Activated naive CD4-positive, alpha-beta T cell treated with anti-CD3 and anti-CD28 coated beads, Interleukin-2, amount 10 ng/mL, durations not matched to agents 7 days and 5 days (primary cell): ENCODE measurements around the gene FETUB.

Experiments used
- CTCF ChIA-PET: fragments of 350-600 bp; sonication (Branson Sonifier 250); formaldehyde crosslinking; loops from one replicate; lab custom pipeline; 2021; ENCODE audit warnings: antibody characterized with exemption; lab: Charles Lee
- DNase-seq: peaks from one replicate; pipeline ENCODE4 v3.0.0-alpha.2; 2020
- H3K27ac Mint-ChIP-seq: one replicate; pipeline ENCODE4 v1.8.0; 2021; ENCODE audit warnings: mild to moderate bottlenecking, moderate library complexity, mixed read lengths
- H3K27me3 Mint-ChIP-seq: one replicate; pipeline ENCODE4 v1.8.0; 2021; ENCODE audit warnings: mild to moderate bottlenecking, mixed read lengths
- H3K36me3 Mint-ChIP-seq: one replicate; pipeline ENCODE4 v1.8.0; 2021; ENCODE audit warnings: mixed read lengths
- H3K4me1 Mint-ChIP-seq: one replicate; pipeline ENCODE4 v1.8.0; 2021; ENCODE audit warnings: mixed read lengths
- H3K4me3 Mint-ChIP-seq: one replicate; pipeline ENCODE4 v1.8.0; 2021; ENCODE audit warnings: mild to moderate bottlenecking, moderate library complexity, mixed read lengths
- H3K9me3 Mint-ChIP-seq: one replicate; pipeline ENCODE4 v1.8.0; 2021; ENCODE audit warnings: mixed read lengths

Gene FETUB

GRCh38 chr3:186639778-186640472 is at the start of gene FETUB:
Gene FETUB (plus strand): TSS chr3:186640399. CDS start chr3:186640461, 62 bp downstream.
- CTCF ChIA-PET: interaction anchor here (0.5 kb wide), 1 partner anchor 165 kb away, joined by 3 read pairs; no protein-coding TSS in a partner anchor
- Mint-ChIP-seq H3K4me3 (no peak within 1 kb of the TSS), H3K27ac (no peak within 1 kb of the TSS), H3K36me3 (no peaks in the 10 kb centered on the region), H3K4me1 (peaks cover 8% of the 10 kb centered on the region), H3K9me3 (no peaks in the 10 kb centered on the region), H3K27me3 (peaks cover 11% of the 10 kb centered on the region)
- DNase-seq: no peak

GRCh38 chr3:186590580-186591295 is 49.5 kb upstream of the FETUB start:
- CTCF ChIA-PET: interaction anchor here (0.7 to 2.5 kb wide), 6 partner anchors 18 to 231 kb away, joined by 3 to 15 read pairs (median 6); no protein-coding TSS in a partner anchor
- H3K4me1 Mint-ChIP-seq: peaks cover 21% of the 10 kb centered on the region
- no peak for DNase-seq
- peaks cover 3% of the 10 kb centered on the region for H3K27me3 Mint-ChIP-seq
- no peak overlapping the region for H3K27ac Mint-ChIP-seq
- H3K36me3 Mint-ChIP-seq: peaks cover 5% of the 10 kb centered on the region
- H3K9me3 Mint-ChIP-seq: no peaks in the 10 kb centered on the region
- no peak overlapping the region for H3K4me3 Mint-ChIP-seq

GRCh38 chr3:186592682-186593081 is 47.5 kb upstream of the FETUB start:
- CTCF ChIA-PET: interaction anchor here (0.6 to 1.3 kb wide), 5 partner anchors 15 to 388 kb away, joined by 3 to 5 read pairs (median 3); partner anchors contain the start of gene AHSG
- Mint-ChIP-seq H3K9me3 (no peaks in the 10 kb centered on the region), H3K4me3 (no peak overlapping the region), H3K27me3 (peaks cover 11% of the 10 kb centered on the region), H3K27ac (no peak overlapping the region), H3K36me3 (no peaks in the 10 kb centered on the region), H3K4me1 (peaks cover 25% of the 10 kb centered on the region)
- no peak for DNase-seq

- peaks cover 12% of the 10 kb centered on the region for H3K27me3 Mint-ChIP-seq
Measured at GRCh38 chr3:186593862-186594261, 46.3 kb upstream of the FETUB start.

GRCh38 chr3:186594591-186595113 is 45.5 kb upstream of the FETUB start:
- H3K9me3 Mint-ChIP-seq: no peaks in the 10 kb centered on the region
- CTCF ChIA-PET: interaction anchor here (4.4 kb wide), 1 partner anchor 21 kb away, joined by 26 read pairs; no protein-coding TSS in a partner anchor
- no peaks in the 10 kb centered on the region for H3K36me3 Mint-ChIP-seq
- no peak overlapping the region for H3K27ac Mint-ChIP-seq
- no peak for DNase-seq
- H3K4me3 Mint-ChIP-seq: no peak overlapping the region
- peaks cover 15% of the 10 kb centered on the region for H3K4me1 Mint-ChIP-seq
- H3K27me3 Mint-ChIP-seq: peaks cover 12% of the 10 kb centered on the region

More at GRCh38 chr3:186593862-186594261, 46.3 kb upstream of the FETUB start:
- Mint-ChIP-seq H3K9me3 (no peaks in the 10 kb centered on the region), H3K4me1 (peaks cover 18% of the 10 kb centered on the region), H3K4me3 (no peak overlapping the region), H3K27ac (no peak overlapping the region), H3K36me3 (no peaks in the 10 kb centered on the region)
- DNase-seq: no peak
- CTCF ChIA-PET: no interaction called here

GRCh38 chr3:186596568-186597287 is 43.5 kb upstream of the FETUB start:
- Mint-ChIP-seq H3K4me3 (no peak overlapping the region), H3K27ac (peak overlapping the region; percentile 82), H3K27me3 (peaks cover 15% of the 10 kb centered on the region), H3K4me1 (peaks cover 4% of the 10 kb centered on the region), H3K36me3 (no peaks in the 10 kb centered on the region), H3K9me3 (no peaks in the 10 kb centered on the region)
- CTCF ChIA-PET: interaction anchor here (0.6 to 4.4 kb wide), 5 partner anchors 9 to 1798 kb away, joined by 3 to 26 read pairs (median 3); no protein-coding TSS in a partner anchor
- no peak for DNase-seq

- Mint-ChIP-seq H3K4me1 (peaks cover 4% of the 10 kb centered on the region), H3K9me3 (no peaks in the 10 kb centered on the region), H3K27ac (no peak overlapping the region), H3K27me3 (peaks cover 15% of the 10 kb centered on the region), H3K4me3 (no peak overlapping the region), H3K36me3 (no peaks in the 10 kb centered on the region)
- DNase-seq: no peak
- CTCF ChIA-PET: interaction anchor here (4.4 kb wide), 1 partner anchor 17 kb away, joined by 26 read pairs; no protein-coding TSS in a partner anchor
Measured at GRCh38 chr3:186598108-186598784, 42.0 kb upstream of the FETUB start.

- H3K4me1 Mint-ChIP-seq: peaks cover 4% of the 10 kb centered on the region
- no peak overlapping the region for H3K27ac Mint-ChIP-seq
- CTCF ChIA-PET: interaction anchor here (4.4 kb wide), 1 partner anchor 17 kb away, joined by 26 read pairs; no protein-coding TSS in a partner anchor
- no peak for DNase-seq
- H3K27me3 Mint-ChIP-seq: peaks cover 15% of the 10 kb centered on the region
- H3K9me3 Mint-ChIP-seq: no peaks in the 10 kb centered on the region
- H3K4me3 Mint-ChIP-seq: no peak overlapping the region
- H3K36me3 Mint-ChIP-seq: no peaks in the 10 kb centered on the region
Measured at GRCh38 chr3:186598794-186599141, 41.4 kb upstream of the FETUB start.

- H3K27me3 Mint-ChIP-seq: peaks cover 18% of the 10 kb centered on the region
- no peaks in the 10 kb centered on the region for H3K9me3 Mint-ChIP-seq
- no peak for DNase-seq
- CTCF ChIA-PET: interaction anchor here (1.3 to 4.4 kb wide), 2 partner anchors 10 to 16 kb away, joined by 7 to 26 read pairs; no protein-coding TSS in a partner anchor
- peaks cover 4% of the 10 kb centered on the region for H3K4me1 Mint-ChIP-seq
- H3K36me3 Mint-ChIP-seq: no peaks in the 10 kb centered on the region
- no peak overlapping the region for H3K27ac Mint-ChIP-seq
- no peak overlapping the region for H3K4me3 Mint-ChIP-seq
Measured at GRCh38 chr3:186599142-186599784, 40.9 kb upstream of the FETUB start.

- no peaks in the 10 kb centered on the region for H3K36me3 Mint-ChIP-seq
- H3K4me3 Mint-ChIP-seq: no peak overlapping the region
- H3K9me3 Mint-ChIP-seq: no peaks in the 10 kb centered on the region
- no peak for DNase-seq
- H3K4me1 Mint-ChIP-seq: peaks cover 4% of the 10 kb centered on the region
- H3K27ac Mint-ChIP-seq: no peak overlapping the region
- peaks cover 21% of the 10 kb centered on the region for H3K27me3 Mint-ChIP-seq
- CTCF ChIA-PET: interaction anchor here (1.3 kb wide), 1 partner anchor 10 kb away, joined by 7 read pairs; no protein-coding TSS in a partner anchor
Measured at GRCh38 chr3:186599785-186600166, 40.4 kb upstream of the FETUB start.

- Mint-ChIP-seq H3K27ac (no peak overlapping the region), H3K4me1 (peaks cover 4% of the 10 kb centered on the region)
- CTCF ChIA-PET: interaction anchor here (0.8 to 5.2 kb wide), 3 partner anchors 8 to 17 kb away, joined by 3 to 28 read pairs (median 7); no protein-coding TSS in a partner anchor
Measured at GRCh38 chr3:186600896-186601295, 39.3 kb upstream of the FETUB start.

GRCh38 chr3:186603159-186603558 is 37.0 kb upstream of the FETUB start:
- no peak overlapping the region for H3K27ac Mint-ChIP-seq
- no peaks in the 10 kb centered on the region for H3K9me3 Mint-ChIP-seq
- DNase-seq: no peak
- no peak overlapping the region for H3K4me3 Mint-ChIP-seq
- CTCF ChIA-PET: interaction anchor here (5.2 kb wide), 1 partner anchor 13 kb away, joined by 28 read pairs; no protein-coding TSS in a partner anchor
- no peaks in the 10 kb centered on the region for H3K36me3 Mint-ChIP-seq
- no peaks in the 10 kb centered on the region for H3K4me1 Mint-ChIP-seq
- peaks cover 12% of the 10 kb centered on the region for H3K27me3 Mint-ChIP-seq

More at GRCh38 chr3:186600896-186601295, 39.3 kb upstream of the FETUB start:
- no peak overlapping the region for H3K4me3 Mint-ChIP-seq
- H3K27me3 Mint-ChIP-seq: peaks cover 21% of the 10 kb centered on the region
- no peak for DNase-seq
- no peaks in the 10 kb centered on the region for H3K36me3 Mint-ChIP-seq
- no peaks in the 10 kb centered on the region for H3K9me3 Mint-ChIP-seq
